H9 (cell line): ENCODE measurements around the gene TRAF3. TPM values are rescaled to one million over a fixed set of nuclear protein-coding genes. Genes with fewer than 3 reads are reported as not detected.
A peak's percentile ranks its signal among the peaks of the same experiment; 100 is the strongest.

Experiments
- DNase-seq: peaks from one replicate; pipeline ENCODE4 v3.0.0-alpha.2; 2017
- H2AFZ ChIP-seq: one replicate; pipeline ENCODE4 v1.6.1; 2013; ENCODE audit warnings: mild to moderate bottlenecking, low read length, control low read depth, moderate library complexity
- H2AK5ac ChIP-seq: 2 replicates; pipeline ENCODE4 v1.6.1; 2013; ENCODE audit warnings: low read length, control low read depth, mixed read lengths; ENCODE audit not compliant: insufficient read length
- H2BK120ac ChIP-seq: one replicate; pipeline ENCODE4 v1.6.1; 2013; ENCODE audit warnings: low read depth, mild to moderate bottlenecking, low read length, control low read depth, inconsistent platforms; ENCODE audit not compliant: poor library complexity, severe bottlenecking
- H2BK12ac ChIP-seq: 2 replicates; pipeline ENCODE4 v1.6.1; 2013; ENCODE audit warnings: low read length, control low read depth, mixed read lengths, low read depth; ENCODE audit not compliant: insufficient read length
- H2BK15ac ChIP-seq: 2 replicates; pipeline ENCODE4 v1.6.1; 2013; ENCODE audit warnings: low read depth, low read length, control low read depth
- H2BK20ac ChIP-seq: one replicate; pipeline ENCODE4 v1.6.1; 2013; ENCODE audit warnings: low read depth, mild to moderate bottlenecking, low read length, control low read depth, inconsistent platforms; ENCODE audit not compliant: poor library complexity, severe bottlenecking
- H2BK5ac ChIP-seq: 2 replicates; pipeline ENCODE4 v1.6.1; 2013; ENCODE audit warnings: low read length, control low read depth, mixed read lengths; ENCODE audit not compliant: insufficient read length
- H3K14ac ChIP-seq: 2 replicates; pipeline ENCODE4 v1.6.1; 2013; ENCODE audit warnings: low read length, control low read depth; ENCODE audit not compliant: insufficient read depth
- H3K18ac ChIP-seq: 2 replicates; pipeline ENCODE4 v1.6.1; 2013; ENCODE audit warnings: low read depth, mild to moderate bottlenecking, mixed read lengths, low read length, control low read depth; ENCODE audit not compliant: insufficient read length
- H3K23ac ChIP-seq: 2 replicates; pipeline ENCODE4 v1.6.1; 2013; ENCODE audit warnings: low read length, control low read depth, mixed read lengths, low read depth; ENCODE audit not compliant: insufficient read length
- H3K23me2 ChIP-seq: 2 replicates; pipeline ENCODE4 v1.6.1; 2013; ENCODE audit warnings: low read depth, mild to moderate bottlenecking, mixed read lengths, low read length, control low read depth; ENCODE audit not compliant: insufficient read length, poor library complexity, severe bottlenecking
- H3K27ac ChIP-seq: 2 replicates; pipeline ENCODE4 v1.5.1; 2013; ENCODE audit warnings: low read length, control low read depth, mixed read lengths, low read depth; ENCODE audit not compliant: insufficient read length
- H3K27me3 ChIP-seq: 2 replicates; pipeline ENCODE4 v1.6.1; 2013; ENCODE audit warnings: low read length, control low read depth, inconsistent platforms; ENCODE audit not compliant: insufficient read depth
- H3K4ac ChIP-seq: 2 replicates; pipeline ENCODE4 v1.6.1; 2013; ENCODE audit warnings: low read depth, mild to moderate bottlenecking, control low read depth, inconsistent platforms, low read length, moderate library complexity
- H3K4me1 ChIP-seq: 2 replicates; pipeline ENCODE4 v1.6.1; 2013; ENCODE audit warnings: low read length, control low read depth, inconsistent platforms; ENCODE audit not compliant: insufficient read depth
- H3K4me2 ChIP-seq: 2 replicates; pipeline ENCODE4 v1.6.1; 2013; ENCODE audit warnings: low read length, control low read depth, mixed read lengths; ENCODE audit not compliant: insufficient read length, insufficient read depth
- H3K56ac ChIP-seq: 2 replicates; pipeline ENCODE4 v1.6.1; 2013; ENCODE audit warnings: low read depth, mild to moderate bottlenecking, mixed read lengths, low read length, control low read depth; ENCODE audit not compliant: insufficient read length
- H3K79me1 ChIP-seq: 2 replicates; pipeline ENCODE4 v1.6.1; 2013; ENCODE audit warnings: low read depth, mild to moderate bottlenecking, moderate library complexity, low read length, control low read depth, inconsistent platforms; ENCODE audit not compliant: insufficient read depth, poor library complexity, severe bottlenecking
- H3K79me2 ChIP-seq: 2 replicates; pipeline ENCODE4 v1.6.1; 2013; ENCODE audit warnings: low read length, control low read depth, inconsistent platforms; ENCODE audit not compliant: insufficient read depth
- H3K9ac ChIP-seq: 2 replicates; pipeline ENCODE4 v1.6.1; 2013; ENCODE audit warnings: low read length, control low read depth, mixed read lengths; ENCODE audit not compliant: insufficient read length; ENCODE audit errors: extremely low read depth
- H3K9me3 ChIP-seq: one replicate; pipeline ENCODE4 v1.6.1; 2013; ENCODE audit warnings: low read depth, low read length, inconsistent platforms; ENCODE audit not compliant: control insufficient read depth
- H3T11ph ChIP-seq: one replicate; pipeline ENCODE4 v1.6.1; 2013; ENCODE audit warnings: mild to moderate bottlenecking, low read length, control low read depth, inconsistent platforms
- H4K20me1 ChIP-seq: one replicate; pipeline ENCODE4 v1.6.1; 2013; ENCODE audit not compliant: control insufficient read depth, insufficient read length, insufficient read depth
- H4K5ac ChIP-seq: 2 replicates; pipeline ENCODE4 v1.6.1; 2013; ENCODE audit warnings: low read depth, mild to moderate bottlenecking, mixed read lengths, low read length, control low read depth; ENCODE audit not compliant: insufficient read length
- H4K8ac ChIP-seq: replicated peaks from 2 replicates; pipeline ENCODE4 v1.6.1; 2013; ENCODE audit warnings: low read length, control low read depth, mixed read lengths, low read depth; ENCODE audit not compliant: insufficient read length
- H4K91ac ChIP-seq: 2 replicates; pipeline ENCODE4 v1.6.1; 2013; ENCODE audit warnings: low read depth, mild to moderate bottlenecking, moderate library complexity, mixed read lengths, low read length, control low read depth; ENCODE audit not compliant: insufficient read length
- H3K27ac Mint-ChIP-seq, 3 experiments: 2 replicates in 2 of 3; 3 replicates in 1 of 3; pipeline ENCODE4 v1.8.0; 2020 to 2021; ENCODE audit warnings: mixed read lengths in 3 of 3, mild to moderate bottlenecking in 1 of 3, moderate library complexity in 1 of 3
- H3K27me3 Mint-ChIP-seq: 2 replicates; pipeline ENCODE4 v1.8.0; 2021; ENCODE audit warnings: low read depth, mild to moderate bottlenecking, moderate library complexity, mixed read lengths
- H3K36me3 Mint-ChIP-seq, 3 experiments: 2 replicates in 2 of 3; 3 replicates in 1 of 3; pipeline ENCODE4 v1.8.0; 2020 to 2021; ENCODE audit warnings: low read depth in 3 of 3, mixed read lengths in 3 of 3; ENCODE audit not compliant: insufficient read depth in 1 of 3
- H3K4me1 Mint-ChIP-seq, 2 experiments: 2 replicates each; pipeline ENCODE4 v1.8.0; 2020; ENCODE audit warnings: mixed read lengths in 2 of 2
- H3K4me3 Mint-ChIP-seq, 2 experiments: 2 replicates in 1 of 2; 3 replicates in 1 of 2; pipeline ENCODE4 v1.8.0; 2020 to 2021; ENCODE audit warnings: mild to moderate bottlenecking in 2 of 2, mixed read lengths in 2 of 2, moderate library complexity in 1 of 2
- H3K9me3 Mint-ChIP-seq, 2 experiments: 2 replicates in 1 of 2; 3 replicates in 1 of 2; pipeline ENCODE4 v1.8.0; 2020; ENCODE audit warnings: mild to moderate bottlenecking in 2 of 2, mixed read lengths in 2 of 2, moderate library complexity in 1 of 2
- CTCF ChIP-seq: fragments of 200-600 bp; sonication (generic); conservative IDR thresholded peaks from 3 replicates; pipeline ENCODE4 v1.8.0; 2021; ENCODE audit warnings: antibody characterized with exemption, mild to moderate bottlenecking
- WGBS: extraction: QIAGEN DNeasy Blood & Tissue Kit; methylation state at CpG from one replicate; pipeline ENCODE4 v1.1.7; 2013; ENCODE audit warnings: missing lambda C conversion rate, low lambda C conversion rate, mixed read lengths; ENCODE audit not compliant: insufficient read length; ENCODE audit errors: extremely low coverage; 5-methylcytosine and 5-hydroxymethylcytosine counted together
- total RNA-seq: library from RNA; stranded (reverse); gene quantifications from 2 replicates; pipeline ENCODE4 v1.2.1, GENCODE V29; 2021

TRAF3 gene
- total RNA-seq, 1 experiment from 2014 or later: 9.6 TPM

- peak overlapping the region in 1 of 3 experiments; percentile 19; a peak in 1 of 7 replicates for H3K27ac Mint-ChIP-seq
- H2BK15ac ChIP-seq: no peak overlapping the region
- no peaks in the 10 kb centered on the region for H3K79me2 ChIP-seq
- H3K9ac ChIP-seq: no peak overlapping the region
- H3K79me1 ChIP-seq: no peaks in the 10 kb centered on the region
- TF ChIP-seq CTCF: no peak
- H3K23ac ChIP-seq: no peak overlapping the region
- peaks cover 2 to 3% of the 10 kb centered on the region in 2 experiments; a peak in 3 of 4 replicates for H3K4me1 Mint-ChIP-seq
- no peak overlapping the region for H4K8ac ChIP-seq
- H2AK5ac ChIP-seq: no peak overlapping the region
- no peak overlapping the region for H2BK5ac ChIP-seq
- H3K4me3 Mint-ChIP-seq: no peak overlapping the region
- no peaks in the 10 kb centered on the region for H3K9me3 Mint-ChIP-seq
- no peak overlapping the region for H2BK12ac ChIP-seq
- DNase-seq: no peak
- H3K14ac ChIP-seq: no peak overlapping the region
- H3K4ac ChIP-seq: no peak overlapping the region
- no peaks in the 10 kb centered on the region for H3K23me2 ChIP-seq
- H3K56ac ChIP-seq: no peak overlapping the region
- peaks cover 0 to 7% (median 0%) of the 10 kb centered on the region in 3 experiments; a peak in 3 of 7 replicates for H3K36me3 Mint-ChIP-seq
- no peak overlapping the region for H3T11ph ChIP-seq
- H4K20me1 ChIP-seq: no peaks in the 10 kb centered on the region
- H2BK20ac ChIP-seq: no peak overlapping the region
- H3K4me1 ChIP-seq: no peaks in the 10 kb centered on the region
- no CpG with 5 or more reads among the region's 5 CpGs for WGBS
- H3K27me3 Mint-ChIP-seq: no peaks in the 10 kb centered on the region
- no peaks in the 10 kb centered on the region for H3K9me3 ChIP-seq
- no peak overlapping the region for H3K4me2 ChIP-seq
- no peak overlapping the region for H4K91ac ChIP-seq
- no peak overlapping the region for H4K5ac ChIP-seq
- no peak overlapping the region for H2AFZ ChIP-seq
- no peaks in the 10 kb centered on the region for H3K27me3 ChIP-seq
- no peak overlapping the region for H3K18ac ChIP-seq
- H2BK120ac ChIP-seq: no peak overlapping the region
- H3K27ac ChIP-seq: no peak overlapping the region
These were observed 105.9 kb downstream of the TRAF3 start for GRCh38 chr14:102883089-102883541.
